Endothelial cell (in vitro differentiated cells): ENCODE data around the gene ATXN1. TPM values are rescaled to one million over a fixed set of nuclear protein-coding genes. Genes with fewer than 3 reads are reported as not detected.

Source experiments
- DNase-seq: peaks from one replicate; pipeline ENCODE4 v3.0.0; 2021; ENCODE audit warnings: low spot score
- H3K27ac Mint-ChIP-seq: one replicate; pipeline ENCODE4 v1.8.0; 2021; ENCODE audit warnings: mixed read lengths, inconsistent platforms; ENCODE audit not compliant: unreplicated experiment
- H3K27me3 Mint-ChIP-seq: one replicate; pipeline ENCODE4 v1.8.0; 2021; ENCODE audit warnings: mild to moderate bottlenecking, moderate library complexity, mixed read lengths, inconsistent platforms; ENCODE audit not compliant: unreplicated experiment
- H3K36me3 Mint-ChIP-seq: one replicate; pipeline ENCODE4 v1.8.0; 2021; ENCODE audit warnings: mild to moderate bottlenecking, low read depth, mixed read lengths, inconsistent platforms; ENCODE audit not compliant: unreplicated experiment
- H3K4me1 Mint-ChIP-seq: one replicate; pipeline ENCODE4 v1.8.0; 2021; ENCODE audit warnings: mild to moderate bottlenecking, mixed read lengths, inconsistent platforms; ENCODE audit not compliant: unreplicated experiment
- H3K4me3 Mint-ChIP-seq: one replicate; pipeline ENCODE4 v1.8.0; 2021; ENCODE audit warnings: mild to moderate bottlenecking, mixed read lengths, inconsistent platforms; ENCODE audit not compliant: unreplicated experiment
- H3K9me3 Mint-ChIP-seq: one replicate; pipeline ENCODE4 v1.8.0; 2021; ENCODE audit warnings: mixed read lengths, inconsistent platforms; ENCODE audit not compliant: unreplicated experiment
- CTCF ChIP-seq: fragments of 200-600 bp; sonication (generic); IDR thresholded peaks from one replicate; pipeline ENCODE4 v1.5.0; 2021; ENCODE audit warnings: antibody characterized with exemption; ENCODE audit not compliant: unreplicated experiment
- total RNA-seq: library from RNA; stranded (reverse); fragmentation: NEBNext Ultra II Directional; extraction: Animal tissue kit (Norgen Biotek cat#: 25700); gene quantifications from one replicate; pipeline ENCODE4 v1.2.1, GENCODE V29; 2021; ENCODE audit not compliant: unreplicated experiment

The ATXN1 gene
- total RNA-seq, 1 donor from 2014 or later = 18.7 TPM

DNA sequence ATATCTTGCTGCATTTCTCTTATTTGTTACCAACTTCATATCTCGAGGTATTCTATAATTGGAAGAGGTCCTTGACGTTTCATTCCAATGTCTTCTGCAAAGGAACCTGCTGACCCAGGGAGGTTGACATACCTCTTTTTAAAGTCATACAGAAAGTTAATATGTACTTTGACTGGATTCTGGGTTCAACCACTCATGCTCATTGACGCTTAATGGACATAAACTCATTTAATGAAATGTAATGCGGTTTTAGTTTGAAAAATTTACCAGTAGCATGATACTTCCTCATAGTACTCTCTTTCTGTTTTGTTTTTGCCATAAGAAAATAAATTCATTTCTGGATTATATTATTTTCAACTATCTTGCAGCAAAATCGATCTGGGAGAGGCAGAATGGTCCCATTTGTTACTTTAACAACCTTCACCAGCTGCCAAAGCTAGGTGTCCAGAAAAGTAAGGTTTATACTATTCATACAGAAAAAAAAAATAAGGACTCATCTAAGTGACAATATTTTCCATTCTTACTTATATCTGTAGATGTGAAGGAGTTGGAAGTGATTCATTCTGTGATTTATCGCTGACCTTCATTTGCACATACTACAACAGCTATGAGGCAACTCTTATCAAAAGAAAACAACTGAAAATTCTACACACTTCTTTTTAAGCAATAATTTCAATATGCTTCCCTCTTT, 101.6 kb downstream of the ATXN1 start:
- Mint-ChIP-seq H3K36me3 (no peaks in the 10 kb centered on the region), H3K27me3 (no peaks in the 10 kb centered on the region), H3K27ac (no peak overlapping the region), H3K4me1 (peaks cover under 1% of the 10 kb centered on the region), H3K9me3 (no peaks in the 10 kb centered on the region), H3K4me3 (no peak overlapping the region)
- TF ChIP-seq CTCF = no peak
- no peak for DNase-seq

DNA sequence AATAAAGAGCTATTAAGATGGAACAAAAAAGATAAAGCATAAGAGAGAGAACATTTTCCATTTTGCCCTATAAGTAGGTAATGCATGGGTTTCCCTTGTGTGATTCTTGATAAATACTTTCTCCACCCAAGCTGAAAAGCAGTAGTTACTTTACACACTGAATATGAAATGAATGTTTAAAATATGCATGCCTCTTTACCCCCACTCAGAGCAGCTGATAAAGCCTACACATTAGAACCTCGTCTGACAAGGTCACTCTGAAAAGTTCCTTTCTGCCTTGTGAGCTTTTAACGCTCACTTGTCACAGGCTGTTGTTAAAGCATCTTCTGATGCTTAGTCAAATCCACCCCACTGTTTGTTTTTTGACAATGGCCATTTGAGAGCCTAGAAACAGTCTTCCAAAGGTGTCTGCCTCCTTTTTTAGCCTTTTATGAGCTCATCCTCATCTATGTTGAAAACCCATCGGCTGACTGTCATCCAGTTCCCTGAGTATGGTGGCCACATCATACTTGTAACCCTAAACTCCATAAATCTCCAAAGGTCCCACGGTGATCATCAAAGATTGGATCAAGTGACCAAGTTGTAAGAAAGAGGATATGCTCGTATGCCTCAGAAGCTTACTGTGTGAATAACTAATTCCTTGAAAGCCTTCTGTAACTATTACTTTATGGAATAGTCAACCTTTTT, 102.8 kb downstream of the ATXN1 start:
- TF ChIP-seq CTCF = no peak
- Mint-ChIP-seq H3K4me1 (peaks cover 2% of the 10 kb centered on the region), H3K27ac (no peak overlapping the region), H3K36me3 (no peaks in the 10 kb centered on the region), H3K4me3 (no peak overlapping the region), H3K27me3 (no peaks in the 10 kb centered on the region), H3K9me3 (no peaks in the 10 kb centered on the region)
- DNase-seq = no peak

GRCh38 chr6:16657768-16658167, 103.5 kb downstream of the ATXN1 start:
- DNase-seq = no peak
- no peak overlapping the region for H3K4me3 Mint-ChIP-seq
- no peaks in the 10 kb centered on the region for H3K9me3 Mint-ChIP-seq
- H3K27ac Mint-ChIP-seq = no peak overlapping the region
- no peak for TF ChIP-seq CTCF
- no peaks in the 10 kb centered on the region for H3K27me3 Mint-ChIP-seq
- H3K36me3 Mint-ChIP-seq = no peaks in the 10 kb centered on the region
- peaks cover 2% of the 10 kb centered on the region for H3K4me1 Mint-ChIP-seq

GRCh38 chr6:16656451-16656850, 104.8 kb downstream of the ATXN1 start:
- no peaks in the 10 kb centered on the region for H3K27me3 Mint-ChIP-seq
- no peak overlapping the region for H3K4me3 Mint-ChIP-seq
- peaks cover 2% of the 10 kb centered on the region for H3K4me1 Mint-ChIP-seq
- no peak overlapping the region for H3K27ac Mint-ChIP-seq
- no peak for TF ChIP-seq CTCF
- H3K9me3 Mint-ChIP-seq = no peaks in the 10 kb centered on the region
- H3K36me3 Mint-ChIP-seq = no peaks in the 10 kb centered on the region
- DNase-seq = no peak

DNA sequence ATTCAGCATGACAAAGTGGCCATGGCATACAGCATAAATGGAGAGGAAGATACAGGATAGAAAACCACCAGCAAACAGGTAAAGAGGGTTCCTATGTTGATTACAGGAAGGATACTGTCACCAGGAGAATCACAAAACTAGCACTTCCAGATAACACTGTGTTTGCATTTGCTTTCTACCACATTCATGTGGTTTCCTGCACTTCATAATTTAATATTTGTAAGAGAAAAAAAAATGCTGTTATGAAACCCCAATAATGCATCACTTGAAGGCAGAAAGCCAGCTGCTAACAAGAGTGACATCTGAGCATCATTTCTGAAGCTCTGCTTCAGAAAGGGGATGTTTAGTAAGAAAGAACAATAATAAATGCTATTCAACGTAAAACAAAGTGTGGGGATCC, 106.6 kb downstream of the ATXN1 start:
- DNase-seq = no peak
- H3K27me3 Mint-ChIP-seq = no peaks in the 10 kb centered on the region
- TF ChIP-seq CTCF = no peak
- no peak overlapping the region for H3K27ac Mint-ChIP-seq
- no peak overlapping the region for H3K4me3 Mint-ChIP-seq
- H3K9me3 Mint-ChIP-seq = no peaks in the 10 kb centered on the region
- no peaks in the 10 kb centered on the region for H3K36me3 Mint-ChIP-seq
- H3K4me1 Mint-ChIP-seq = peaks cover 2% of the 10 kb centered on the region
